Umbilical cord (tissue), 2 donors: ENCODE data around the gene TMEM255B. TPM values are rescaled to one million over a fixed set of nuclear protein-coding genes. Genes with fewer than 3 reads are reported as not detected.
"Not testable (repeated sequence)": the region's sequence is repeated elsewhere in the genome, so short reads cannot be mapped to it uniquely, and the experiment has no call there.

ENCODE experiments used
- DNase-seq: peaks from one replicate; pipeline ENCODE4 v3.0.0-alpha.2; 2015; ENCODE audit warnings: low spot score
- total RNA-seq: library from RNA; depleted of rRNA; stranded (reverse); fragments of >200 nt; gene quantifications from one replicate; pipeline ENCODE4 v1.2.3, GENCODE V29; 2014; ENCODE audit warnings: low replicate concordance; ENCODE audit not compliant: insufficient read depth

The TMEM255B gene
- total RNA-seq, 1 donor from 2014 or later: 0.24 TPM

- DNase-seq: no peak
Observed at GRCh38 chr13:113816254-113816929, 57.4 kb downstream of the TMEM255B start.

GRCh38 chr13:113816946-113817859 lies 58.2 kb downstream of the TMEM255B start:
- peak; percentile 78 for DNase-seq

GRCh38 chr13:113817860-113818691 lies 59.0 kb downstream of the TMEM255B start:
- no peak for DNase-seq

- DNase-seq: no peak
Observed at GRCh38 chr13:113818700-113819295, 59.8 kb downstream of the TMEM255B start.

GRCh38 chr13:113819341-113819730 lies 60.3 kb downstream of the TMEM255B start:
- DNase-seq: no peak

- no peak for DNase-seq
Observed at GRCh38 chr13:113819731-113820715, 61.0 kb downstream of the TMEM255B start.

GRCh38 chr13:113820813-113821651 lies 62.0 kb downstream of the TMEM255B start:
- peak; percentile 95 for DNase-seq

GRCh38 chr13:113821847-113822246 lies 62.8 kb downstream of the TMEM255B start:
- DNase-seq: no peak

- DNase-seq: no peak
Observed at GRCh38 chr13:113822266-113822665, 63.2 kb downstream of the TMEM255B start.

GRCh38 chr13:113822956-113823744 lies 64.1 kb downstream of the TMEM255B start:
- DNase-seq: no peak

GRCh38 chr13:113823771-113824170 lies 64.7 kb downstream of the TMEM255B start:
- no peak for DNase-seq

GRCh38 chr13:113825841-113826240 lies 66.8 kb downstream of the TMEM255B start:
- DNase-seq: no peak

GRCh38 chr13:113826446-113826845 lies 67.4 kb downstream of the TMEM255B start:
- not testable (repeated sequence) for DNase-seq

GRCh38 chr13:113827021-113827420 lies 68.0 kb downstream of the TMEM255B start:
- DNase-seq: no peak

- no peak for DNase-seq
Observed at GRCh38 chr13:113828282-113828825, 69.3 kb downstream of the TMEM255B start.

GRCh38 chr13:113830426-113830950 lies 71.5 kb downstream of the TMEM255B start:
- not testable (repeated sequence) for DNase-seq

GRCh38 chr13:113831061-113831460 lies 72.0 kb downstream of the TMEM255B start:
- DNase-seq: no peak

GRCh38 chr13:113832205-113832604 lies 73.2 kb downstream of the TMEM255B start:
- DNase-seq: no peak
